ENCODE data around the gene FXYD5.

Gene FXYD5

GRCh38 chr19:35108730-35109129 is 45.8 kb upstream of the FXYD5 start:
- Histone ChIP-seq H3K27ac (ENCODE audit: low read length) (no peak overlapping the region), H3F3A (ENCODE audit: insufficient read depth, low read length) (no peaks in the 10 kb centered on the region), H4K20me1 (ENCODE audit: insufficient read depth, low read length) (no peaks in the 10 kb centered on the region), H3K9ac (ENCODE audit: low read length) (no peak overlapping the region), H3K9me3 (replicated peaks; ENCODE audit: insufficient read depth, low read length) (no peaks in the 10 kb centered on the region), H3K4me3 (ENCODE audit: low read length) (no peak overlapping the region), H3K27me3 (replicated peaks; ENCODE audit: insufficient read depth, low read length) (peaks cover 69% of the 10 kb centered on the region), H3K4me2 (ENCODE audit: low read depth, low read length) (no peak overlapping the region), H3K36me3 (replicated peaks; ENCODE audit: insufficient read depth, low read length) (no peaks in the 10 kb centered on the region), H3K4me1 (ENCODE audit: low read length) (no peaks in the 10 kb centered on the region), H3K9me2 (replicated peaks; ENCODE audit: insufficient read depth, low read length) (no peaks in the 10 kb centered on the region), H3K79me2 (ENCODE audit: low read length) (no peaks in the 10 kb centered on the region), H2AFZ (ENCODE audit: low read length) (no peak overlapping the region)
- no peak for DNase-seq
- TF ChIP-seq CTCF (IDR thresholded peaks at IDR 0.05; ENCODE audit: low read length) (no peak), EZH2phosphoT487 (IDR thresholded peaks at IDR 0.05; ENCODE audit: low read length) (no peak), EZH2 (optimal IDR thresholded peaks at IDR 0.05; ENCODE audit: low read depth, low read length) (no peak)

DNA sequence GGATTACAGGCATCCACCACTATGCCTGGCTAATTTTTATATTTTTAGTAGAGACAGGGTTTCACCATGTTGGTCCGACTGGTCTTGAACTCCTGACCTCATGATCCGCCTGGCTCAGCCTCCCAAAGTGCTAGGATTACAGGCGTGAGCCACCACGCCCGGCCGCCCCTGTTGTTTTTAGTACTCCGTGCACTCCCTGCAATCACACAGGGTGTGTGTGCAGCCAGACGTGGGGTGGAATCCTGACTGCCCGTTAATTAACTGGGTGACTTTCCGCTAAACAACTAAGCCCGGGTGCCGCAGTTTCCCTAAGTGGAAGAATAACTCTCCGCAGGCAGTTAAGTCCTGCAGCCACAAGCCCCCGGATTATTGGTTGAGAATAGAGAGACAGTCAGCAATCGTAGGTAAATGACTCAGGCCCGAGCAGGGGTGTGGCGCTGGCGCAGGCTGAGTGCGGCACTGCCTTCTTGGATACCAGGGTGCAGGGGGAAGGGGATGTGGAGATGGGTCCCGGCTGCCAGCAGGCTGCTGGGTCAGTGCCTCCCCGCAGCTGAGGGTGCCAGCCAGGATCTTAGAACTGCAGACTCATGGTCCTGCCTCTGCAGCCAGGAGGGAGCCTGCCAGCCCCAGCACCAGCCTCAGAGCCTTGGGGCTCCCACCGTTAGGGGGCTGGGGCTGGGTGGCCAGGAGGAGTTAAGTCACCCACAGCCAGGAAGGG is 45.0 kb upstream of the FXYD5 start:
- H3K27me3 ChIP-seq (replicated peaks; ENCODE audit: insufficient read depth, low read length): peaks cover 62% of the 10 kb centered on the region
- no peak overlapping the region for H3K4me3 ChIP-seq (ENCODE audit: low read length)
- H3F3A ChIP-seq (ENCODE audit: insufficient read depth, low read length): no peaks in the 10 kb centered on the region
- no peak overlapping the region for H3K27ac ChIP-seq (ENCODE audit: low read length)
- H4K20me1 ChIP-seq (ENCODE audit: insufficient read depth, low read length): no peaks in the 10 kb centered on the region
- DNase-seq: no peak
- no peak overlapping the region for H2AFZ ChIP-seq (ENCODE audit: low read length)
- H3K4me1 ChIP-seq (ENCODE audit: low read length): no peaks in the 10 kb centered on the region
- no peak overlapping the region for H3K9ac ChIP-seq (ENCODE audit: low read length)
- H3K4me2 ChIP-seq (ENCODE audit: low read depth, low read length): no peak overlapping the region
- H3K79me2 ChIP-seq (ENCODE audit: low read length): no peaks in the 10 kb centered on the region
- no peaks in the 10 kb centered on the region for H3K36me3 ChIP-seq (replicated peaks; ENCODE audit: insufficient read depth, low read length)
- TF ChIP-seq CTCF (IDR thresholded peaks at IDR 0.05; ENCODE audit: low read length): no peak
- no peak for TF ChIP-seq EZH2 (optimal IDR thresholded peaks at IDR 0.05; ENCODE audit: low read depth, low read length)
- no peak for TF ChIP-seq EZH2phosphoT487 (IDR thresholded peaks at IDR 0.05; ENCODE audit: low read length)
- H3K9me2 ChIP-seq (replicated peaks; ENCODE audit: insufficient read depth, low read length): no peaks in the 10 kb centered on the region
- no peaks in the 10 kb centered on the region for H3K9me3 ChIP-seq (replicated peaks; ENCODE audit: insufficient read depth, low read length)

DNA sequence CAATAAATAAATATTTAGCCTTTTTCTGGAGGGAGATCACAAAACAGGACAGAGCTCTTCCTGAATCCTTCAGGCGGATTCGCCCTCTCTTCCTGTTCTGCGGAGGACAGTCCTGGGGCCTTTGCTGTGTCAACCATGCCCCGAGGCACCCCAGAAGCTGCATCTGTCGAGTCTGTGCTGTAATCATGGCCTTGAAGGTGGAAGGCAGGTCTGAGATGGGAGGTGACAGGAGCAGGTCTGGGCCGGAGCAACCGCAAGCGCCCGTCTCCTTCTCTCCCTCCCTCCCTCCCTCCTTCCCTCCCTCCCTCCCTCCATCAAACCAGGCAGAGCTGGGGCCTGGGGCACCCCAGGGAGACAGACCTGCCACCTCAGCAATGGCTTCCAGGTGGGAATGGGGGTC is 43.6 kb upstream of the FXYD5 start:
- Histone ChIP-seq H2AFZ (ENCODE audit: low read length) (no peak overlapping the region), H3K27ac (ENCODE audit: low read length) (no peak overlapping the region), H3K79me2 (ENCODE audit: low read length) (no peaks in the 10 kb centered on the region)

More for the DNA sequence above, 43.6 kb upstream of the FXYD5 start:
- Histone ChIP-seq H3K27me3 (replicated peaks; ENCODE audit: insufficient read depth, low read length) (peaks cover 68% of the 10 kb centered on the region), H3K4me1 (ENCODE audit: low read length) (no peaks in the 10 kb centered on the region), H3F3A (ENCODE audit: insufficient read depth, low read length) (no peaks in the 10 kb centered on the region), H3K9me2 (replicated peaks; ENCODE audit: insufficient read depth, low read length) (no peaks in the 10 kb centered on the region), H3K4me2 (ENCODE audit: low read depth, low read length) (no peak overlapping the region), H3K4me3 (ENCODE audit: low read length) (no peak overlapping the region), H3K36me3 (replicated peaks; ENCODE audit: insufficient read depth, low read length) (no peaks in the 10 kb centered on the region), H3K9me3 (replicated peaks; ENCODE audit: insufficient read depth, low read length) (no peaks in the 10 kb centered on the region), H4K20me1 (ENCODE audit: insufficient read depth, low read length) (no peaks in the 10 kb centered on the region), H3K9ac (ENCODE audit: low read length) (no peak overlapping the region)
- DNase-seq: no peak
- TF ChIP-seq CTCF (IDR thresholded peaks at IDR 0.05; ENCODE audit: low read length) (no peak), EZH2 (optimal IDR thresholded peaks at IDR 0.05; ENCODE audit: low read depth, low read length) (no peak), EZH2phosphoT487 (IDR thresholded peaks at IDR 0.05; ENCODE audit: low read length) (no peak)

Measured in MM.1S (cell line).